GM12875 (cell line): ENCODE results near the gene RBBP8.

ENCODE experiments used
- H3K4me3 ChIP-seq: one replicate; pipeline ENCODE4 v1.5.1; 2011; ENCODE audit warnings: low read depth, low read length, control low read depth
- TF ChIP-seq, protein P1 (sequence below): IDR thresholded peaks from 2 replicates; pipeline ENCODE4 v1.5.1; 2011; ENCODE audit warnings: low read depth, mild to moderate bottlenecking, control low read depth, inconsistent platforms, low read length, moderate library complexity, borderline replicate concordance; ENCODE audit not compliant: insufficient read depth

Gene RBBP8

DNA sequence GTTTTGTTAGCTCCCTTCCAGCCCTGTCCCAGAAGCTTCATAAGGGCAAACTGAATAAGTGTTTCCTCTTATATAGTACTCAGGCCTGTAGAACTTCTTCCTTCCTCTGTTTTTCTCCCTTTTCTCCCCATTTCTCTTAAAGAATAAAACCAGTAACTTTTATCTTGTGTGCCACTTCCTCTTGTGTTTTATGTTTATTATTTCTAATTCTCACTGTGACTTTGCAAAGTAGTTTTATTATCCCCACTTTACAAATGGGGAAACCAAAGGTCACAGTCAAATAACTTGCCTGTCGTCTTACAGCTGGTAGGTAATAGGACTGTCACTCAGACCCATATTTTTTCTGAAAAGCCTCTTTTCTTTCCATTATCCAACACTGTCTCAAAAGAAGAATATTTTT lies 42.4 kb downstream of the RBBP8 start:
- H3K4me3 ChIP-seq: no peak overlapping the region
- TF ChIP-seq, protein P1, sequence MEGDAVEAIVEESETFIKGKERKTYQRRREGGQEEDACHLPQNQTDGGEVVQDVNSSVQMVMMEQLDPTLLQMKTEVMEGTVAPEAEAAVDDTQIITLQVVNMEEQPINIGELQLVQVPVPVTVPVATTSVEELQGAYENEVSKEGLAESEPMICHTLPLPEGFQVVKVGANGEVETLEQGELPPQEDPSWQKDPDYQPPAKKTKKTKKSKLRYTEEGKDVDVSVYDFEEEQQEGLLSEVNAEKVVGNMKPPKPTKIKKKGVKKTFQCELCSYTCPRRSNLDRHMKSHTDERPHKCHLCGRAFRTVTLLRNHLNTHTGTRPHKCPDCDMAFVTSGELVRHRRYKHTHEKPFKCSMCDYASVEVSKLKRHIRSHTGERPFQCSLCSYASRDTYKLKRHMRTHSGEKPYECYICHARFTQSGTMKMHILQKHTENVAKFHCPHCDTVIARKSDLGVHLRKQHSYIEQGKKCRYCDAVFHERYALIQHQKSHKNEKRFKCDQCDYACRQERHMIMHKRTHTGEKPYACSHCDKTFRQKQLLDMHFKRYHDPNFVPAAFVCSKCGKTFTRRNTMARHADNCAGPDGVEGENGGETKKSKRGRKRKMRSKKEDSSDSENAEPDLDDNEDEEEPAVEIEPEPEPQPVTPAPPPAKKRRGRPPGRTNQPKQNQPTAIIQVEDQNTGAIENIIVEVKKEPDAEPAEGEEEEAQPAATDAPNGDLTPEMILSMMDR: no peak

DNA sequence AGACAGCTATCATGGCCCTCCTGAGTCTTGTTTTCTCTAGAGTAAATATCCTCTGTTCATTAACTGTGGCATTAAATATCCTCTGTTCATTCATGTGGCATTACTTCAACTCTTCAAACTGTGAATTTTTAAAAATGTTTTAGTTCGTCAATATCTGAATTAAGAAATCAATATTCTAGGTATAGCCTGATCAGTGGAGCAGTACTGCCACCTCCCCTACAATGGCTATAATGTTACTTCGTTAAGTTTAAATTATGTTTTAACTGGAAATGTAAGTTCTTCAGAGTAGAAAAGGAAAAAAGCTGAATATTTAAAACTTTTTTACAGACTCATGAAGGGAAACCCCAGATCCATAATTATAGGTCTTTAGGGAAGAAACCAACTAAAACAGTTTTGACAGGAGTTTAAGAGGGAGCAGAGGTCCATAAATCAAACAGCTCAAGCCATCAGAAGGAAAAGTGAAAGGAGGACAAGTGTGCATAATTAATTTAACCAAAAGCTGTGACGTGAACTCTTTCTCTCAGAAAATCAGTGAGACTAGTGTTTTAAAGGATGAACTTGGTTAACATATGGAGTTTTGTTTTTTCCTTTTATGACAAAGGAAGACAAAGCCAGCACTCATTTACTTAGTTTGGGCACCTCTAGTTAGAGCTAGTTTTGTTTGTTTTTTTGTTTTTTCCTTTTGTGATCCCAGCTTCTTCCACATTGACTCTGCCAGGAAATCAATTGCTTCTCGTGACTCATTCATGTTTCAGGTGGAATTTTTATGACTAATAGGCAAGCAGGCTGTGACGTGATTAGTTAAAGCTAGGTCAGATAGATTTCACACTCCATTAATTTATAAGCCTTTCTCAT lies 44.9 kb downstream of the RBBP8 start:
- no peak overlapping the region for H3K4me3 ChIP-seq
- TF ChIP-seq, protein P1: no peak

DNA sequence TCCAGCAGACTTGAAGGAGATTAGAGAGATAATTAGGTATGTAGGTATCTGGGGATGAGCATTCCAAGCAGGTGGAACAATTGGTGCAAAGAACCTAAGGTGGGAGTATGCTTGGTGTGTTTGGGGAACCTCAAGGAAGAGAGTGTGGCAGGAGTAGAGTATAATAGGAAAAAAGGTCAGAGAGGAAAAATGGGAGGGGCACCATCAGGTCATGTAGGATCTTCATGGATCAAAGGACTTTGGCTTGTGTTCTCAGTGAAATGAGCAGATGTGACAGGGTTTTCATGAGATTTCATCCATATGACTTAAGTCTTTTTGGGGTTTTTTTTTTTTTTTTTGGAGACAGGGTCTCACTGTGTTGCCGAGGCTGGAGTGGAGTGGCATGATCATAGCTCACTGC lies 47.3 kb downstream of the RBBP8 start:
- no peak overlapping the region for H3K4me3 ChIP-seq
- TF ChIP-seq, protein P1: no peak

DNA sequence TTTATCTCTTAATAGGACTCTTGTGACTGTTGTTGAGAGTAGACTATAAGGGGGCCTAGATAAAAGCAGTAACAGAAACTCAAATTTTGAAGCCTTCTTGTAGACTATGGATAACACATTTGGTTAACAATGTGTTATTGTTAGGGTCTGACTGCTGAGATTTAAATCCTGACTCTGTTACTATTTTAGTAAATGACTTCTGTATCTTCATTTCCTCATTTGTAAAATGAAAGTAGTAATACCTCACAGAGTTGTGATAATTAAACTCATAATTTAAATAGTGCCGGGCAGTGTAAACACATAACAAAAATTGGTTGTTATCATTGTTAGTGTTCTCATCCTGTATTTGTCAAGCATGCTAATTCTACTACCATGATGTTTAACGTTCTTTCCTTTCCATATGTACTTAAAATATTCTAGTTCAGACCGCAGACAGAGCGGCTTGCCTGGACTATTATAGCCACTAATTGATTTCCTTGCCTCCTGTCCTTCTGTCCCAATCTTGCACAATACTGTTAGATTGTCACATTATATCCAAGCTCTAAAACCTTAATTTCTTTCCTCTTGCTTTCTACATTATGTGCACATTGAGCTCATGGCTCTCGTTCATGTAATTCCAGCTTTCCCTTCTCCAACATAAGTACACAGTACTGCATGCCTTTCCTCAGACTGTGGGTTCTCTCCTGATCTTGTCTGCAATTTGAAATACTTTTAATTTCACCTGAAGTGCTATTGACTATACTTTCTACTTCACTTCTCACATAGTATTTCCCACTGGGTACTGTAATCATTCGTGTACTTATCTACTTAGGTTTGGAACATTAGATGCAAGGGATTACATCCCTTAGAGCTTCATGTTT lies 48.4 kb downstream of the RBBP8 start:
- TF ChIP-seq, protein P1: no peak
- no peak overlapping the region for H3K4me3 ChIP-seq

DNA sequence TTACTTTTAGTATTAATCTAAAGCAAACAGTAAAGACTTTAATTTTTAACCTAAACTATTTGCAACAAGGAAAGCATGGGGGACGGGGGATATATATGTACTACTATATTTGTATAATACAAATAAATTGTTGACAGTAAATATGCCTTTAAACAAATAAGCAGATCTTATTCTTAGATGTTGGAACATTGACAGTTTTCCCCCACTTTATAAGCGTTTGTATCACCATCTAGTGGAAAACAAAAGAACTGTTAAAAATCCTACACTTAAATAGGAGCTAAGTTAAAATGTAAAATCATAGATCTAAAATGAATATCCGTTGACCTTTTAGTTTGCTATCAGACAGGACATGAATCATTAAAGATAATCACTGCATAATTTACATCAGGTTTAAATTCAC lies 50.0 kb downstream of the RBBP8 start:
- TF ChIP-seq, protein P1: no peak
- no peak overlapping the region for H3K4me3 ChIP-seq

DNA sequence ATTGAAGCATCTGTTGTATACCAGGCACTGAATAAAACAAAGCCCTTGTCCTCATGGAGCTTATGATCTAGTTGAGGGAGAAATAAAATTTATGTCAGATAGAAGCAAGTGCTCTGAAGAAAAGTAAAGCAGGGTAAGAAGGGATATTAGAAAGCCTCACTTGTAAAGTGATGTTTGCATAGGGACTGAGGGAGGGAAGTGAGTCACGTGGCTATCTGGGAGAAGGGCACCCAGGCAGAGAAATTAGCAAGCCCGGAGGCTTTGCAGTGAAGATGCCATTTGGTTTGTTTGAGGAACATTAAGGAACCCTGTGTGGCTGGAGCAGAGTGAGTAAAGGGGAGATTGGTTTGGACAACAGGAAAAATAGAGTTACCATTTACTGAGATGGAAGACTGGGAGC lies 52.1 kb downstream of the RBBP8 start:
- TF ChIP-seq, protein P1: no peak
- H3K4me3 ChIP-seq: no peak overlapping the region

DNA sequence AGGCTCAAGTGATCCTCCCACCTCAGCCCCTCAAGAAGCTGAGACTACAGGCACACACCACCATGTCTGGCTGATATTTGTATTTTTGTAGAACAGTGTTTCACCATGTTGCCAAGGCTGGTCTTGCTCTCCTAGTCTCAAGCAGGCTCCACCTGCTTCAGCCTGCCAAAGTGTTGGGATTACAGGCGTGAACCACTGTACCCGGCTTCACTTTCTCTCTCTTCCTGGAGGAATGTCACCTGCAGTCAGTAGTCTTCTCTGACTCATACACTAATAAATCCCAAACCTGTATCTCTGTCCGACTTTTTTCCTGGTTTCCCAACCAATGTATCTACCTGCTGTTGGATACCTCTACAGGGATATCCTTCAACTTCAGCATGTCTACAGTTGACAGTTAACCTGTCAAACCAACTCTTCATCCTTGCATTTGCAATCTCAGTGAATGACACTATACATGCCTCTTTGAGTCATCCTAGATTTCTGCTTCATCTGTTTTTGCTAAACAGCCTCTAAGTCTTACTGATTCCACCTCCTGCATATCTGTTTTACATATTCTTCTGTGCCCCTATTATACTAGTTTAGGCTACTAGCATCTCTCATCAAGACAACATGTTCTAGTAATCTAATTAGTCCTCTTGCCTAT lies 54.5 kb downstream of the RBBP8 start:
- TF ChIP-seq, protein P1: no peak
- no peak overlapping the region for H3K4me3 ChIP-seq
